Natural killer cell (primary cell): ENCODE data around the gene SPDYE6. TPM values are rescaled to one million over a fixed set of nuclear protein-coding genes. Genes with fewer than 3 reads are reported as not detected.

Experiments used
- ATAC-seq, 3 donors: fragments of 150-1000 bp in 2 of 3; fragments of 200-7000 bp in 1 of 3; cut with Tn5 transposase; 1 replicate in 1 of 3; 2 replicates in 2 of 3; pipeline ENCODE4 v1.10.0; 2021; ENCODE audit warnings: mild to moderate bottlenecking in 2 of 3, moderate library complexity in 2 of 3
- DNase-seq, 2 donors: peaks; one replicate each; pipeline versions ENCODE4 v3.0.0 to v3.0.0-alpha.2; 2013 to 2021; ENCODE audit warnings: mixed read lengths in 1 of 2
- H3K27ac ChIP-seq: one replicate; pipeline ENCODE4 v1.5.1; 2013; ENCODE audit warnings: mild to moderate bottlenecking, low read length
- H3K27me3 ChIP-seq: one replicate; pipeline ENCODE4 v1.6.1; 2013; ENCODE audit warnings: low read length; ENCODE audit not compliant: control insufficient read depth, insufficient read depth
- H3K36me3 ChIP-seq: one replicate; pipeline ENCODE4 v1.6.1; 2013; ENCODE audit warnings: low read length; ENCODE audit not compliant: control insufficient read depth, insufficient read depth
- H3K4me1 ChIP-seq: one replicate; pipeline ENCODE4 v1.6.1; 2013; ENCODE audit warnings: low read length; ENCODE audit not compliant: control insufficient read depth, insufficient read depth
- H3K4me3 ChIP-seq: one replicate; pipeline ENCODE4 v1.5.1; 2013; ENCODE audit warnings: low read length
- H3K9me3 ChIP-seq: one replicate; pipeline ENCODE4 v1.6.1; 2013; ENCODE audit warnings: low read length; ENCODE audit not compliant: control insufficient read depth, insufficient read depth
- H3K27ac Mint-ChIP-seq, 2 donors: one replicate each; pipeline ENCODE4 v1.8.0; 2022; ENCODE audit warnings: mild to moderate bottlenecking in 2 of 2, mixed read lengths in 2 of 2, moderate library complexity in 1 of 2
- H3K27me3 Mint-ChIP-seq, 2 donors: one replicate each; pipeline ENCODE4 v1.8.0; 2022; ENCODE audit warnings: low read depth in 2 of 2, mixed read lengths in 2 of 2
- H3K36me3 Mint-ChIP-seq: one replicate; pipeline ENCODE4 v1.8.0; 2022; ENCODE audit warnings: mixed read lengths
- H3K4me1 Mint-ChIP-seq, 2 donors: one replicate each; pipeline ENCODE4 v1.8.0; 2022; ENCODE audit warnings: mixed read lengths in 2 of 2
- H3K4me3 Mint-ChIP-seq: one replicate; pipeline ENCODE4 v1.8.0; 2022; ENCODE audit warnings: mild to moderate bottlenecking, moderate library complexity, mixed read lengths
- H3K9me3 Mint-ChIP-seq, 2 donors: one replicate each; pipeline ENCODE4 v1.8.0; 2022; ENCODE audit warnings: mixed read lengths in 2 of 2
- CTCF ChIP-seq: fragments of 200-600 bp; IDR thresholded peaks from one replicate; pipeline ENCODE4 v1.8.0; 2022; ENCODE audit warnings: antibody characterized with exemption
- WGBS: methylation state at CpG from one replicate; pipeline ENCODE4 v1.1.7; 2013; ENCODE audit warnings: missing lambda C conversion rate; ENCODE audit not compliant: insufficient coverage; 5-methylcytosine and 5-hydroxymethylcytosine counted together
- intact Hi-C: fragments of 100-400 bp; cut with micrococcal nuclease; formaldehyde crosslinking; loops from one replicate; pipeline ENCODE4 v1.14.2; 2022
- total RNA-seq, 4 donors: library from RNA; stranded (reverse); fragments of 120-200 nt in 1 of 4; gene quantifications; one replicate each; pipeline versions ENCODE4 v1.2.3 to v1.2.4, GENCODE V29; 2013 to 2022

The SPDYE6 gene
- total RNA-seq, 3 donors from 2014 or later (not counting 1 experiment from before 2014, with no cell fraction given): not detected

GRCh38 chr7:102297487-102298218 lies 58.6 kb downstream of the SPDYE6 start:
- Mint-ChIP-seq H3K9me3 (no peaks in the 10 kb centered on the region), H3K27me3 (peaks cover 0 to 3% of the 10 kb centered on the region in 2 donors), H3K4me1 (no peaks in the 10 kb centered on the region), H3K36me3 (no peaks in the 10 kb centered on the region), H3K4me3 (no peak overlapping the region), H3K27ac (no peak overlapping the region)
- WGBS: 93% methylated on average over 10 of the region's 10 CpGs
- no peak for ATAC-seq
- Histone ChIP-seq H3K27me3 (no peaks in the 10 kb centered on the region), H3K4me3 (no peak overlapping the region), H3K4me1 (peaks cover 8% of the 10 kb centered on the region), H3K27ac (no peak overlapping the region), H3K9me3 (no peaks in the 10 kb centered on the region), H3K36me3 (no peaks in the 10 kb centered on the region)
- TF ChIP-seq CTCF: no peak
- DNase-seq: no peak
- intact Hi-C loops: no loop called here

- Mint-ChIP-seq H3K36me3 (no peaks in the 10 kb centered on the region), H3K4me1 (no peaks in the 10 kb centered on the region), H3K9me3 (no peaks in the 10 kb centered on the region), H3K27me3 (peaks cover 0 to 7% of the 10 kb centered on the region in 2 donors), H3K27ac (no peak overlapping the region), H3K4me3 (no peak overlapping the region)
- H3K4me1 ChIP-seq: peaks cover 12% of the 10 kb centered on the region
- H3K27me3 ChIP-seq: no peaks in the 10 kb centered on the region
- H3K27ac ChIP-seq: no peak overlapping the region
- no peak for ATAC-seq
- no peak overlapping the region for H3K4me3 ChIP-seq
- intact Hi-C loops: no loop called here
- H3K36me3 ChIP-seq: no peaks in the 10 kb centered on the region
- WGBS: 92% methylated on average over 7 of the region's 7 CpGs
- no peaks in the 10 kb centered on the region for H3K9me3 ChIP-seq
- DNase-seq: no peak
- no peak for TF ChIP-seq CTCF
Observed at GRCh38 chr7:102296514-102296913, 59.7 kb downstream of the SPDYE6 start.

- TF ChIP-seq CTCF: no peak
- Histone ChIP-seq H3K4me3 (no peak overlapping the region), H3K36me3 (no peaks in the 10 kb centered on the region), H3K27ac (no peak overlapping the region), H3K4me1 (peaks cover 16% of the 10 kb centered on the region), H3K9me3 (no peaks in the 10 kb centered on the region), H3K27me3 (no peaks in the 10 kb centered on the region)
- ATAC-seq: no peak
- 90% methylated on average over 6 of the region's 6 CpGs for WGBS
- intact Hi-C loops: no loop called here
- H3K36me3 Mint-ChIP-seq: no peaks in the 10 kb centered on the region
- H3K27ac Mint-ChIP-seq: no peak overlapping the region
- peaks cover 0 to 9% of the 10 kb centered on the region in 2 donors for H3K27me3 Mint-ChIP-seq
- no peak for DNase-seq
- H3K4me3 Mint-ChIP-seq: no peak overlapping the region
- no peaks in the 10 kb centered on the region for H3K9me3 Mint-ChIP-seq
- H3K4me1 Mint-ChIP-seq: no peaks in the 10 kb centered on the region
Observed at GRCh38 chr7:102296179-102296438, 60.1 kb downstream of the SPDYE6 start.

Other genes starting within 250 kb of the SPDYE6 start
- 1 to 10 TPM; 1.6 to 2.9 (median 2.0) TPM for gene SH2B2, start 69.6 kb downstream of the SPDYE6 start, total RNA-seq
- gene PRKRIP1, start 39.9 kb upstream of the SPDYE6 start, total RNA-seq: 10 to 100 TPM; 38.2 to 44.2 (median 39.5) TPM
- gene ORAI2, start 77.1 kb upstream of the SPDYE6 start, total RNA-seq: 10 to 100 TPM; 39.1 to 55.0 (median 41.3) TPM
- gene ALKBH4, start 108.4 kb upstream of the SPDYE6 start, total RNA-seq: 1 to 10 TPM; 4.1 to 9.2 (median 9.1) TPM
- 10 to 100 TPM; 20.0 to 24.1 (median 20.4) TPM for gene LRWD1, start 108.5 kb upstream of the SPDYE6 start, total RNA-seq
- gene POLR2J, start 122.5 kb upstream of the SPDYE6 start, total RNA-seq: 10 to 100 TPM; 35.3 to 44.5 (median 44.5) TPM
- gene RASA4B, start 161.3 kb upstream of the SPDYE6 start, total RNA-seq: 10 to 100 TPM in 2 of 3 donors, 1 to 10 TPM in 1; 2.4 to 14.3 (median 12.3) TPM
- gene UPK3BL2, start 187.3 kb upstream of the SPDYE6 start, total RNA-seq: 100 to 1,000 TPM in 1 of 3 donors, 10 to 100 TPM in 2; 56.5 to 100 (median 68.5) TPM
- gene SPDYE2, start 194.8 kb upstream of the SPDYE6 start, total RNA-seq: under 1 TPM in 2 of 3 donors, not detected in 1; 0.25 to 0.61 TPM
- gene POLR2J3, start 216.1 kb upstream of the SPDYE6 start, total RNA-seq: 100 to 1,000 TPM; 120 to 150 (median 131) TPM